Raji (cell line): ENCODE measurements around the gene DOC2B.
"Not testable (repeated sequence)": the region's sequence is repeated elsewhere in the genome, so short reads cannot be mapped to it uniquely, and the experiment has no call there.

Source experiments
- POLR2A ChIP-seq: IDR thresholded peaks from 2 replicates; pipeline ENCODE4 v1.6.1; 2011; ENCODE audit warnings: low read depth, low read length, control low read depth; ENCODE audit not compliant: insufficient read depth

Gene DOC2B

DNA sequence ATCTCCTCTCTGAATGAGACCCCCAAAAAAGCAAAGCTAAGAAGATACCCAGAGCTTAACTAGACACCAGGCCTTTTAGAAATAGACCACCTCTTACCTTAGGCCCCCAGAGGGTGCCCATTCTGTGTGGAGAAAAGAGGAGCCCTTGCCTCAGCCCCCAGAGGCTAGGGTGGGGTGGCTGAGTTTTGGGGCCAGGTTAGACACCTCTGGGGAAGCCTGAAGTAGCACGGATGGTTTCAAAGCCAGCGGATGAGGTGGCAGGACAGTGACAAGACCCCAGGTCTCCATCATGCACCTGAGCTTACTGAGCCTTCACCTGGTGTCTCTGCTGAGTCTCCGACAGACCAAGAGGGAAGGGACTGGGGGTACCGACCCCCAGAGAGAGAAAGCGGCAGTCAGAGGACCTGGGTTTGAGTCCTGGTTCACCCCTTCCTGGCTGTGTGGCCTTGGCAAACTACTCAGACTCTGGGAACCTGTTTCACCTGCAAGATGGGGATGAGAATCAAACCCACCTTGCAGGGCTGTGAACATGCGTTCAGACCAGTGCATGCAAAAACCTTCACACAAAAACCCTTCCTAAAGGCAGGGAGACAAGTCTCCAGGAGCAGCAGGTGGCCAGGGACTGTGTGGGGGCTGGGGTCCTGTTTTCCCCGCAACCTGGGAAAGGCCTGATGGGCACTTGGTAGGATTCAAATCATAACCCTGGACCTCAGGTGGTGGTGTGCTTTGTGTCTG is 36.3 kb downstream of the DOC2B start:
- TF ChIP-seq POLR2A, result no peak

GRCh38 chr17:143785-144281 is 37.6 kb downstream of the DOC2B start:
- no peak for TF ChIP-seq POLR2A

DNA sequence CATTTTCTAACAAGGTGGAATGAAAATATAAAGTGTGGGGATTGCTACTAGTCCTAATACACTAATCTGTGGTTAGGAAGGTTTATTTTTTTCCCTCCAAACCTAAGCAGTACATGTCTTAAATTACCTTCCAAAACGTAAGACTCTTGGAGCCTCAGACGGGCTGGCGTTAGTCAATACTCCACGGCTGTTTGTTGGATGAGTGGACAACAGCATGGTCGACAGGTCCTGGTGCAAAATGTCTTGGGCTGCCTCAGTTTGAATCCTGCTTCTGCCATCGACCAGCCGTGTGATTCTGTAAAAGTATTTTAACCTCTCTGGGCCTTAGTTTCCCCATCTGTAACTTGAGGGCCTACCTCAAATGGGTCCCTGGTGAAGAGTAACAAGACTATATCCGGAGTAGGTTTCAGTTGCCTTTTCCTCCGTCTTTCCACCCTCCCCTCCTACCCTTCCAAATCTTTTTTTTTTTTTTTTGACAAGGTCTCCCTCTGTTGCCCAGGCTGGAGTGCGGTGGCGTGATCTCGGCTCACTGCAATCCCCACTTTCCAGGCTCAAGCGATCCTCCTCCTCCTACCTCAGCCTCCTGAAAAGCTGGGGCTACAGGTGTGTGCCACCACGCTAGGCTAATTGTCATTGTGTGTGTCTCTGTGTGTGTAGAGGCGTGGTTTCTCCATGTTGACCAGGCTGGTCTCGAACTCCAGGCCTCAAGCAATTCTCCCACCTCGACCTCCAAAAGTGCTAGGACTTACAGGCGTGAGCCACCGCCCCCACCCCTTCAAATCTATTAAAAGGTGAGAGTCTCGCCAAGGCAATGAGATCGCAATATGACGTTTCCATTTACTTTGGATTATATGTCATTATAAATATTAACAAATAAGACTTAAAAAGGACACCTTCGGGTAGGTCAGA is 38.3 kb downstream of the DOC2B start:
- no peak for TF ChIP-seq POLR2A

GRCh38 chr17:142102-142661 is 39.3 kb downstream of the DOC2B start:
- TF ChIP-seq POLR2A, result no peak

GRCh38 chr17:137166-137807 is 44.2 kb downstream of the DOC2B start, which contains the start of gene SCGB1C2:
SCGB1C2 (plus strand) TSS chr17:137569; CDS start chr17:137591, 22 bp downstream.
- not testable (repeated sequence) for TF ChIP-seq POLR2A
